ENCODE measurements around the gene SIK3.

Gene SIK3

GRCh38 chr11:116931206-116931953 is 166.8 kb downstream of the SIK3 start:
- DNase-seq (ENCODE audit: low read depth in 2 of 3, low spot score in 2 of 3), result no peak

GRCh38 chr11:116930586-116930985 is 167.6 kb downstream of the SIK3 start:
- DNase-seq (ENCODE audit: low read depth in 2 of 3, low spot score in 2 of 3), result no peak

GRCh38 chr11:116930177-116930576 is 168.1 kb downstream of the SIK3 start:
- DNase-seq (ENCODE audit: low read depth in 2 of 3, low spot score in 2 of 3), result no peak

- DNase-seq (ENCODE audit: low read depth in 2 of 3, low spot score in 2 of 3), result no peak
Observed at GRCh38 chr11:116929414-116930090, 168.7 kb downstream of the SIK3 start.

- no peak for DNase-seq (ENCODE audit: low read depth in 2 of 3, low spot score in 2 of 3)
Observed at GRCh38 chr11:116928845-116929244, 169.4 kb downstream of the SIK3 start.

GRCh38 chr11:116928102-116928777 is 170.0 kb downstream of the SIK3 start:
- no peak for DNase-seq (ENCODE audit: low read depth in 2 of 3, low spot score in 2 of 3)

GRCh38 chr11:116927163-116927974 is 170.9 kb downstream of the SIK3 start:
- DNase-seq (ENCODE audit: low read depth in 2 of 3, low spot score in 2 of 3), result no peak

- DNase-seq (ENCODE audit: low read depth in 2 of 3, low spot score in 2 of 3), result no peak
Observed at GRCh38 chr11:116925050-116925449, 173.2 kb downstream of the SIK3 start.

- no peak for DNase-seq (ENCODE audit: low read depth in 2 of 3, low spot score in 2 of 3)
Observed at GRCh38 chr11:116918925-116919655, 179.1 kb downstream of the SIK3 start.

GRCh38 chr11:116917632-116918031 is 180.6 kb downstream of the SIK3 start:
- DNase-seq (ENCODE audit: low read depth in 2 of 3, low spot score in 2 of 3), result no peak

- DNase-seq (ENCODE audit: low read depth in 2 of 3, low spot score in 2 of 3), result no peak
Observed at GRCh38 chr11:116916886-116917285, 181.3 kb downstream of the SIK3 start.

GRCh38 chr11:116916052-116916451 is 182.2 kb downstream of the SIK3 start:
- no peak for DNase-seq (ENCODE audit: low read depth in 2 of 3, low spot score in 2 of 3)

- no peak for DNase-seq (ENCODE audit: low read depth in 2 of 3, low spot score in 2 of 3)
Observed at GRCh38 chr11:116913000-116913399, 185.2 kb downstream of the SIK3 start.

- no peak for DNase-seq (ENCODE audit: low read depth in 2 of 3, low spot score in 2 of 3)
Observed at GRCh38 chr11:116911976-116912734, 186.1 kb downstream of the SIK3 start.

GRCh38 chr11:116910847-116911246 is 187.4 kb downstream of the SIK3 start:
- no peak for DNase-seq (ENCODE audit: low read depth in 2 of 3, low spot score in 2 of 3)

GRCh38 chr11:116910378-116910777 is 187.8 kb downstream of the SIK3 start:
- DNase-seq (ENCODE audit: low read depth in 2 of 3, low spot score in 2 of 3), result no peak

- DNase-seq (ENCODE audit: low read depth in 2 of 3, low spot score in 2 of 3), result no peak
Observed at GRCh38 chr11:116909245-116909644, 189.0 kb downstream of the SIK3 start.

- DNase-seq (ENCODE audit: low read depth in 2 of 3, low spot score in 2 of 3), result no peak
Observed at GRCh38 chr11:116906479-116906878, 191.7 kb downstream of the SIK3 start.

GRCh38 chr11:116903090-116903489 is 195.1 kb downstream of the SIK3 start:
- no peak for DNase-seq (ENCODE audit: low read depth in 2 of 3, low spot score in 2 of 3)
